Heart right ventricle (tissue), 16 donors: ENCODE measurements around the gene DDB1. TPM values are rescaled to one million over a fixed set of nuclear protein-coding genes. Genes with fewer than 3 reads are reported as not detected.
A peak's percentile ranks its signal among the peaks of the same experiment; 100 is the strongest.

Experiments used
- ATAC-seq, 8 donors: fragments of 200-7000 bp; cut with Tn5 transposase; one replicate each; pipeline ENCODE4 v1.9.1; 2020; ENCODE audit warnings: mild to moderate bottlenecking in 8 of 8, moderate library complexity in 8 of 8, moderate number of reproducible peaks in 1 of 8
- DNase-seq, 2 donors: peaks; one replicate each; pipeline ENCODE4 v3.0.0-alpha.2; 2020
- H3K27ac ChIP-seq, 10 donors: fragments of 200-600 bp; sonication (generic) in 2 of 10; one replicate each; pipeline versions ENCODE4 v1.5.0 to v1.8.0; 2020 to 2022; ENCODE audit warnings: mild to moderate bottlenecking in 3 of 10
- H3K27me3 ChIP-seq, 7 donors: fragments of 200-600 bp; one replicate each; pipeline ENCODE4 v1.8.0; 2021 to 2022; ENCODE audit warnings: mild to moderate bottlenecking in 2 of 7
- H3K36me3 ChIP-seq, 9 donors: fragments of 200-600 bp; sonication (generic) in 1 of 9; one replicate each; pipeline versions ENCODE4 v1.5.0 to v1.8.0; 2020 to 2022; ENCODE audit warnings: mild to moderate bottlenecking in 2 of 9
- H3K4me1 ChIP-seq, 9 donors: fragments of 200-600 bp; sonication (generic) in 1 of 9; one replicate each; pipeline versions ENCODE4 v1.5.0 to v1.8.0; 2020 to 2022; ENCODE audit warnings: mild to moderate bottlenecking in 4 of 9
- H3K4me3 ChIP-seq, 10 donors: fragments of 200-600 bp; sonication (generic) in 2 of 10; one replicate each; pipeline versions ENCODE4 v1.5.0 to v1.8.0; 2020 to 2022; ENCODE audit warnings: mild to moderate bottlenecking in 7 of 10, moderate library complexity in 2 of 10
- H3K9me3 ChIP-seq, 11 donors: fragments of 200-600 bp in 10 of 11; sonication (generic) in 2 of 11; one replicate each; pipeline versions ENCODE4 v1.5.0 to v1.8.0; 2013 to 2022; ENCODE audit warnings: mild to moderate bottlenecking in 2 of 11, control low read depth in 1 of 11, moderate library complexity in 1 of 11
- WGBS, 2 donors: extraction: QIAGEN DNeasy Blood & Tissue Kit; methylation state at CpG; one replicate each; pipeline ENCODE4 v1.1.7; 2013; ENCODE audit warnings: inconsistent platforms in 1 of 2; 5-methylcytosine and 5-hydroxymethylcytosine counted together
- intact Hi-C, 10 donors: fragments of 100-400 bp; cut with DNase I; formaldehyde crosslinking; loops; one replicate each; pipeline versions ENCODE4 v1.11.1 to v1.14.2; 2022
- polyA plus RNA-seq, 2 donors: library from polyadenylated mRNA; stranded (reverse); fragments of 200-250 nt; gene quantifications; one replicate each; pipeline ENCODE4 v1.2.3, GENCODE V29; 2013
- total RNA-seq, 10 donors: library from RNA; stranded (reverse); fragmentation: NEBNext Ultra II Directional in 3 of 10; extraction: Animal tissue kit (Norgen Biotek cat#: 25700) in 3 of 10; gene quantifications; one replicate each; pipeline versions ENCODE4 v1.2.1 to v1.2.4, GENCODE V29; 2021 to 2023
- TF ChIP-seq, protein P1 (sequence below), 9 donors: fragments of 200-600 bp; sonication (generic) in 2 of 9; IDR thresholded peaks; one replicate each; pipeline versions ENCODE4 v1.5.0 to v1.8.0; 2021 to 2022; ENCODE audit warnings: antibody characterized with exemption in 9 of 9, mild to moderate bottlenecking in 5 of 9, moderate library complexity in 1 of 9
- donor health status: Arrhythmogenic right ventricular cardiomyopathy.
- donor health status: ischemic (EF 13 %, LVEDD 7.1; RV severe dilation, severe dysfunction).
- donor health status: healthy with polysubstance abuse.
- donor health status: DM: no; HTN: yes; CAD: no.
- donor health status: DM: no; HTN: no; CAD: no.
- donor health status: ischemic (EF 25% LVEDD 6.9; RV normal size, moderate dysfunction).
- donor health status: ischemic (EF 25% LVEDD 5.7; RV mildly dilated, moderate dysfunction).
- donor health status: healthy.
- donor health status: DM: yes; HTN: yes; CAD: no.
- donor health status: Ischemic cardiomyopathy.
- donor health status: ischemic (EF 35%, LVEDD 5.7; RV mildly dilated, moderate dysfunction).
- donor health status: nonischemic (EF 11% LVEDD 7.7; RV severe dilation, severe dysfunction).
- donor health status: DM: yes; HTN: yes; CAD: no.
- donor health status: PGD.
- donor health status: ischemic (EF 29% LVEDD 5.4; RV normal size, mild dysfunction).
- donor health status: nonischemic (EF 23%, LVEDD 6.1; RV moderate dilation, normal function).

Gene DDB1
- total and polyA plus RNA-seq, 12 donors: 59.0 to 147 (median 129) TPM

DNA sequence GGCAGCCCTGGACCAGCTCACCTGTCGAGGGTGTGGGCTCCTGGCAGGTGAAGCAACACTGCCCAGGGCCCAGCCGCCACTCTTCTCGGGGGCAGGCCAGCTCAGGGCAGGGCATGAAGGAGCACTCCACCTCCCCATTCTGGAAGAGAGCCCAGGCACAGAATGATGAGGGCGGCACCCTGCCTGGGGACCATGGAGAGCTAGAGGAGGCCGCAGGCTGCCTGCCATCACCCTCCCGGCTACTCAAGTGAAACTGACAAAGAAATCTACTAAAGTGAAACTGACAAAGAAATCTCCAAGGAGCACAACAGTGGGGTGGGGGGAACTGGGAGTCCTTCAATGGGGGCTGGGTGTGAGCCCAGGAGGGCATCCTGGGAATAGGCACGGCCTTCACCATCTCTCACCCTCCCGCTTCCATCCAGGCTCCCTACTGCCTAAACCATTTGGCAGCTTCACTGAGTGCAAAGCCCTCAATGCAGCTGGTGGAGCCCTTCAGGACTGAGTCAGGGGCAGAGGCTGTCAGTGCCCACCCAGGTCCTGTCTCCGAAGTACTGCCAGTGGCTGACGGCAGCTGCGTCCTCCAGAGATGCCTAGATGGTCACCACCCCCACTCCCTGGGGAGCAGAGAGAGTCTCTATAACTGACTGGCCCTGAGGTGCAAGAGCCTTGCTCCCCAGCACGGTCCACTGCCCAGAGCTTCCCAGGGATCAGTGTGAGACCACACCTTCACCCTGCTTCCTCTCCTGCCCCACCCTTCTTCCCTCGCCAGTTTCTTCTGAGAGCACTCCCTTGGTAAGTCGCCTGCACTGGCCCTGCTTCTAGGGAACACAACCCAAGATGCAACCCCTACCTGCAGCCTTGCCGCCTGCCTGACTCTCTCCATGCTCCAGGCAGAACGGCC lies 59.5 kb downstream of the DDB1 start:
- DNase-seq: no peak
- ATAC-seq: peak in 3 of 8 donors; percentile 8 to 51 (median 23)
- Histone ChIP-seq H3K9me3 (no peaks in the 10 kb centered on the region), H3K4me1 (no peaks in the 10 kb centered on the region), H3K27me3 (no peaks in the 10 kb centered on the region), H3K4me3 (no peak overlapping the region), H3K36me3 (peaks cover 0 to 3% (median 0%) of the 10 kb centered on the region in 9 donors), H3K27ac (no peak overlapping the region)
- intact Hi-C loops: no loop called here
- 75 to 79% methylated on average over 16 of the region's 16 CpGs for WGBS, 2 donors
- TF ChIP-seq, protein P1, sequence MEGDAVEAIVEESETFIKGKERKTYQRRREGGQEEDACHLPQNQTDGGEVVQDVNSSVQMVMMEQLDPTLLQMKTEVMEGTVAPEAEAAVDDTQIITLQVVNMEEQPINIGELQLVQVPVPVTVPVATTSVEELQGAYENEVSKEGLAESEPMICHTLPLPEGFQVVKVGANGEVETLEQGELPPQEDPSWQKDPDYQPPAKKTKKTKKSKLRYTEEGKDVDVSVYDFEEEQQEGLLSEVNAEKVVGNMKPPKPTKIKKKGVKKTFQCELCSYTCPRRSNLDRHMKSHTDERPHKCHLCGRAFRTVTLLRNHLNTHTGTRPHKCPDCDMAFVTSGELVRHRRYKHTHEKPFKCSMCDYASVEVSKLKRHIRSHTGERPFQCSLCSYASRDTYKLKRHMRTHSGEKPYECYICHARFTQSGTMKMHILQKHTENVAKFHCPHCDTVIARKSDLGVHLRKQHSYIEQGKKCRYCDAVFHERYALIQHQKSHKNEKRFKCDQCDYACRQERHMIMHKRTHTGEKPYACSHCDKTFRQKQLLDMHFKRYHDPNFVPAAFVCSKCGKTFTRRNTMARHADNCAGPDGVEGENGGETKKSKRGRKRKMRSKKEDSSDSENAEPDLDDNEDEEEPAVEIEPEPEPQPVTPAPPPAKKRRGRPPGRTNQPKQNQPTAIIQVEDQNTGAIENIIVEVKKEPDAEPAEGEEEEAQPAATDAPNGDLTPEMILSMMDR (IDR thresholded peaks at IDR 0.05): no peak

DNA sequence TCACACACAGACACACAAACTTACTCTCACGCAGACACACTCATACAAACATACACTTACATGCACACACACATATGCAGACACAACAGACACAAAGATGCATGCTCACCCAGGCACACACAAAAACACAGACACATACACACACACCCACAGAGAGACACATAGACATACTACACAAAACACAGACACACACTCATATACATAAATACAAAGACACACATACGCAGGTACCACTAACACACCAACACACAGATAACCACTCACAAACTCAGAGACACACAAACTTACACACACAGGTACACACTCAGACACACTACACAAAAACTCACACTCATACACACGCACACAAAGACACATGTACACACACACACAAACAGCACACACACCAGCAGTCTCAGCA lies 60.2 kb downstream of the DDB1 start:
- Histone ChIP-seq H3K36me3 (peaks cover 0 to 3% (median 0%) of the 10 kb centered on the region in 9 donors), H3K27ac (no peak overlapping the region), H3K4me1 (no peaks in the 10 kb centered on the region), H3K4me3 (no peak overlapping the region), H3K27me3 (no peaks in the 10 kb centered on the region), H3K9me3 (no peaks in the 10 kb centered on the region)
- DNase-seq (no peak), ATAC-seq (no peak)
- TF ChIP-seq, protein P1 (IDR thresholded peaks at IDR 0.05): no peak
- WGBS, 2 donors: 97 to 98% methylated on average over 3 of the region's 3 CpGs
- intact Hi-C loops: no loop called here

DNA sequence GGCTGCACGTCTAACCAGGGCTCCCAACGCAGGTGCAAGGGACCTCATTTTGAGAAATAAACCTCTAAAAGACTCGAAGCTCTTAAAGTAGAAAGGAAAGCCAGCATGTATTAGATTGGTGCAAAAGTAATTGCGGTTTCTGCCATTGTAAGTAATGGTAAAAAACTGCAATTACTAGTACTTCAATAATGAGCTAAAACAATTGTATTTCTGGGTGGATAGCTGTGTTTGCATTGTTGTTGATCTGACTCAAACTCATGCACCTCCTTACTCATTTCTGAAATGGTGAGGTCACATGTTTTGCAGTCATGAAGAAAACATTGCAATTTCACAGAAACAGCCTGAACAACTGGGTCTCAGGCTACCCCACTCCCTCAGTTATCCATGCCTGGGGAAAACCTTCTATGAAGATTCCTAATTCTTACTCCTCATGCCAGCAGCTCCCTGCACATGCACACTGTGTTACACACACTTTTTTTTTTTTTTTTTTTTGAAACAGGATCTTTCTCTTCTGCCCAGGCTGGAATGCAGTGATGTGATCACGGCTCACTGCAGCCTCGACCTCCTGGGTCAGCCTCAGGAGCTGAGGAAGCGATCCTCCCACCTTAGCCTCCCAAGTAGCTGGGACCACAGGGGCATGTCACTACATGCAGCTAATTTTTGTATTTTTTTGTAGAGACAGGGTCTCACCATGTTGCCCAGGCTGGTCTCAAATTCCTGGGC lies 62.4 kb downstream of the DDB1 start:
- WGBS, 2 donors: 91 to 93% methylated on average over 7 of the region's 7 CpGs

More for the DNA sequence above, 62.4 kb downstream of the DDB1 start:
- H3K9me3 ChIP-seq: no peaks in the 10 kb centered on the region
- ATAC-seq: no peak
- TF ChIP-seq, protein P1 (IDR thresholded peaks at IDR 0.05): no peak
- H3K4me3 ChIP-seq: no peak overlapping the region
- H3K36me3 ChIP-seq: peaks cover 0 to 3% (median 0%) of the 10 kb centered on the region in 9 donors
- H3K27me3 ChIP-seq: no peaks in the 10 kb centered on the region
- no peaks in the 10 kb centered on the region for H3K4me1 ChIP-seq
- no peak overlapping the region for H3K27ac ChIP-seq
- intact Hi-C loops: no loop called here
- DNase-seq: no peak
